Hepatic stellate cell (primary cell): ENCODE measurements around the gene CNN2.

Experiments used
- DNase-seq: peaks from one replicate; pipeline ENCODE4 v3.0.0; 2011; ENCODE audit warnings: low spot score

CNN2 gene

GRCh38 chr19:995051-995827 is 31.2 kb upstream of the CNN2 start:
- no peak for DNase-seq

DNA sequence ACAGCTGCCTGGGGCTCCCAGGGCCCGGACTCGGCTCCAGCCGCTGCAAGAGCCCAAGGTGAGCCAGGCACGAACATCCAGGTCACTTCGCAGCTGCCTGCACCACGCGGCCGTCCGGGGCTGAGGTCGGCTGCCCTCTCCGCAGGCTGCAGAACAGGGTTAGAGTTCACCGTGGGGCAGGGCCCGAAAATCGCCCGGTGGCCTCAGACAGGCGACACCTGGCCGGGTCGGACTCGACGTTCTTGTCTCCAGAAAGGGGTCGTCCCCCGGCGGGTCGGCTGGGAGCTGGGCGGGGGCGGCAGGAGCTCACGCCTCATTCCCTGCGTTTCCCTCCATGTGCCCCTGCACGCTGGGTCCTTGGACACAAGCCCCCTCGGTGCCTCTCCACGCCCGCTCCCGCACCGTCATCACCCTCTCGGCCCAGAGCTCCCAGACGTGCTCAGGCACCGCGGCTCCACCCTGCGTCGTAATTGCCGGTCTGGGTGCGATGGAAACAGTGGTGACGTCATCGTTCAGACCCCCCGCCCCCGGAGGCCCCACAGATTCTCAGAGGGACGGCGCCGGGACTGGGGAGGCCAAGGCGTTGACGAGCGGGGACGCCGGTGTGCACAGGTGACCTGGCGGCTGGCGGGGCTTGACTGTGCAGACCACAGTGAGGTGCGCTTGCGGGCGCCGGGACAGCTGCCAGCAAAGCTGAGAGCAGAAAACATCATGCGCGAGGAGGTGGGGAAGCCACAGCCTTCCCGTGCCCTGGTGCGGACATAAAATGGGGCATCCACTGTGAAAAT is 30.2 kb upstream of the CNN2 start:
- peak; percentile 77 for DNase-seq

DNA sequence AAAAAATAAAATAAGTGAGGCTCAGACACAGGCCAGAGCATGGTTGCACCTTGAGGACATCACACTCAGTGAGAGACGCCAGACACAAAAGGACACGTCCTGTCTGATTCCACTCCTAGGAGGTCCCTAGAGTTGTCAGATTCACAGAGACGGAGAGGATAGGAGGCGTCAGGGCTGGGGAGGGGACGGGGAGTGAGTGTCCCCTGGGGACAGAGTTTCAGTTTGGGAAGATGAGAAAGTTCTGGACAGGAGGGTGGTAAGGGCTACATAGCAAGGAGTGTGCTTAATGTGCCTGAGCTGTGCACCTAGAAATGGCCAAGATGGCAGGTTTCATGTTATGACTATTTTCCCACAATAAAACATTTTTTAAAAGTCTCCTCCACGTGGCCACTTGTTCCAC is 28.3 kb upstream of the CNN2 start:
- no peak for DNase-seq

GRCh38 chr19:999379-999719 is 27.1 kb upstream of the CNN2 start:
- no peak for DNase-seq

DNA sequence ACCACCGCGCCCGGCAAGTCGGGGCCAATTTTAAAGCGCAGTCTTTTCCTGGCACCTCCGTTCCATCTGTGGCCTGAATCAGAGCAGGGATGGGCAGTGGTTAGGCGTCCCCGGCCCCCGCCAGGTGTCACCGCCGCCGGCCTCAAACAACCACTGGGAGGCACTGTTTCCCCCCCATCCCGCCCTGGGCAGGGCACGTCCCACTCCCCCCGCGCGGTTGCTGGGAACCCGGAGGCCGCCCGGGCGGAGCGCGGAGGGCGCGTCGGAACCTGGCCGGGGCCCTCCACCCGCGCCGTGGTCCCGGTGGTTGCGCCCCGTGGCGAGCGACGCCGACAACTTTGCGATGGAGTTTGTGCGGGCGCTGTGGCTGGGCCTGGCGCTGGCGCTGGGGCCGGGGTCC is 26.3 kb upstream of the CNN2 start, which contains the start of gene GRIN3B:
TSS of gene GRIN3B (plus strand) at position 325 of the 400 bp plus-strand sequence. CDS start at position 344, 19 bp downstream.
- DNase-seq = peak; percentile 82

GRCh38 chr19:1000591-1001537 is 25.5 kb upstream of the CNN2 start:
- peak; percentile 45 for DNase-seq

GRCh38 chr19:1001538-1002166 is 24.8 kb upstream of the CNN2 start:
- DNase-seq = peak; percentile 76

DNA sequence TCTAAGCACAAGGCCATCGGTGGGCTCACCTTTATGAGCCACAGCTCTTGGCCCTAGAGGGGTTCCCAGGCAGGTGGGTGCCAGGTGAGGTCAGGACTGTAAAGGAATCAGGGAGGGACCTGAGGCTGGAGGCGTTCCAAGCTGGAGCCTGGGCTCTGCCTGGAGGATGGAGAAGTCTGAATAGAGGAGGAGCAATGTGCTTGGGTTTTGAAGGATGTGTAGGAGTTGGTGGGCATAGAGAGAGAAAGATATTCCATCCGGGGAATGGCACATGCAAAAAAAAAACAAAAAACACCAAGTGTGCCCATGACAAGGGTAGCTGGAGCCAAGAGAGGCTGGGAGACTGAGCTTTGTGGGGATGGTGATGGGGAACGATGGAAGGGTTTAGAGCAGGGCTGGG is 23.8 kb upstream of the CNN2 start:
- DNase-seq = no peak

GRCh38 chr19:1003283-1003682 is 23.1 kb upstream of the CNN2 start:
- DNase-seq = no peak

DNA sequence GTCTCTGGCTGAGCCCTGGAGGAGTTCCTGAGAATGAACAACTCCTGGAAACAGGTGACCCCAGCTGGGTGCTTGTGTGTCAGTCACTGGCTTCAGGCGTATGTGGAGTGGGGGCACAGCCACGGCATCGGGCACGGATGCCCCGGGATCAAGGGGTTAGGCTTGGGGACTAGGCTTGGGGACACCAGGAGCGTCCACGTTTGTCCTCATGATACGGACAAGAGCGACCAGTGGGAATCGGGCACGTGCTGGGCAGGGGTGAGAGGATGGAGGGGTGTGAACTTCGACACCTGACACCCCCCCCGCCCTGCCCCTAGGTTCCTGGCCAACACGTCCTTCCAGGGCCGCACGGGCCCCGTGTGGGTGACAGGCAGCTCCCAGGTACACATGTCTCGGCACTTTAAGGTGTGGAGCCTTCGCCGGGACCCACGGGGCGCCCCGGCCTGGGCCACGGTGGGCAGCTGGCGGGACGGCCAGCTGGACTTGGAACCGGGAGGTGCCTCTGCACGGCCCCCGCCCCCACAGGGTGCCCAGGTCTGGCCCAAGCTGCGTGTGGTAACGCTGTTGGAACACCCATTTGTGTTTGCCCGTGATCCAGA is 22.1 kb upstream of the CNN2 start:
- no peak for DNase-seq

- no peak for DNase-seq
Measured at GRCh38 chr19:1004803-1005664, 21.4 kb upstream of the CNN2 start.

GRCh38 chr19:1006711-1007398 is 19.6 kb upstream of the CNN2 start:
- no peak for DNase-seq

GRCh38 chr19:1007399-1008251 is 18.8 kb upstream of the CNN2 start:
- no peak for DNase-seq

GRCh38 chr19:1008268-1009040 is 18.0 kb upstream of the CNN2 start:
- DNase-seq = no peak

GRCh38 chr19:1009041-1009980 is 17.1 kb upstream of the CNN2 start:
- DNase-seq = peak; percentile 90

DNA sequence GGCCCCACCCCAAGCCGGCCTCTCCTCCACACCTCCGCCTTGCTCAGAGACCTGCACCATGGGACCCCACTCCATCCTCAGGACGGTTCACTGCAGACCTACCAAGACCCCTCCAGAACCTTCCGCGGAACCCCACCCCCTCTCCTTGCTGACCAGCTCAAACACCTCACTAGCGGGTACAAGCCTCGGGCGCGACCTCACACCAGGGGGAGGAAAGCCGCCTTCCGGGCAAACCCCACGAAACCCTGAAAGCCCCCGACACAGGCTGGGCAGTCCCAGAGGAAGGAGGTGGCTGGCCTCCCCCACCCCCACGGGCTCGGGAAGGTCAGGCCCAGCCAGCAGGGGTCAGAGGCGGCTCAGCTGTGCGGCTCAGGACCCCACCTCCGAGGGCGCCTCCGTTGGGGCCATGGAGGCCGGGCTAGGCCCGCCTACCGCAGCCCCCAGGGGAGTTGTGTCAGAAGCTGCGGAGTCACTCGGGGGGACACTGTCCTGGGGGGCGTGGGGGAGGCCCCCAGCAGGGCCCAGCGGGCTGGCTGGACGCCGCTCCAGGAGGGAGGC is 16.3 kb upstream of the CNN2 start:
- no peak for DNase-seq
